NCI-H1694 treated with DMSO at 0.1 percent for 48 hours (cell line): Measurements from ENCODE around the gene RAMP1.
"Not testable (repeated sequence)": the region's sequence is repeated elsewhere in the genome, so short reads cannot be mapped to it uniquely, and the experiment has no call there.

Source experiments
- DNase-seq: peaks from one replicate; lab custom pipeline; 2025; lab: John Stamatoyannopoulos, UW

RAMP1 gene

DNA sequence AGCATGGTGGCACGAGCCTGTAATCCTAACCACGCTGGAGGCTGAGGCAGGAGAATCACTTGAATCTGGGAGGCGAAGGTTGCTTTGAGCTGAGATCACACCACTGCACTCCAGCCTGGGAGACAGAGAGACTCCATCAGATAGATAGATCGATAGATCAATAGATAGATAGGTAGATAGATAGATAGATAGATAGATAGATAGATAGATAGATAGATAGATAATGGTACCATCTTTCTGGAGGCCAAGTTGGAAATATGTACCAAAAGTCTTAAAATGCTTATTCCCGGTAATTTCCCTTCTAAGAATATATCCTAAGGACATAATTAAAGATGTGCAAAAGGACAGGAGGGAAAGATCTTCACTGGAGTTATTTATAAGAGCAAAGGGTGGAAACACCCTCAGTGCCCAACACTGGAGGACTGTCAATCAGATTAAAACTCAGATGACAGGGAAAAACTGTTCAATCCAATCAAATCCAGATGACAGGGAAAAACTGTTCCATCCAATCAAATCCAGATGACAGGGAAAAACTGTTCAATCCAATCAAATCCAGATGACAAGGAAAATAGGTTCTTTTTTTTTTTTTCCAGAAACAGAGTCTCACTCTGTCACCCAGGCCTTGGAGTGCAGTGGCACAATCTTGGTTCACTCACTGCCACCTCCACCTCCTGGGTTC lies 58.4 kb downstream of the RAMP1 start:
- DNase-seq: no peak

DNA sequence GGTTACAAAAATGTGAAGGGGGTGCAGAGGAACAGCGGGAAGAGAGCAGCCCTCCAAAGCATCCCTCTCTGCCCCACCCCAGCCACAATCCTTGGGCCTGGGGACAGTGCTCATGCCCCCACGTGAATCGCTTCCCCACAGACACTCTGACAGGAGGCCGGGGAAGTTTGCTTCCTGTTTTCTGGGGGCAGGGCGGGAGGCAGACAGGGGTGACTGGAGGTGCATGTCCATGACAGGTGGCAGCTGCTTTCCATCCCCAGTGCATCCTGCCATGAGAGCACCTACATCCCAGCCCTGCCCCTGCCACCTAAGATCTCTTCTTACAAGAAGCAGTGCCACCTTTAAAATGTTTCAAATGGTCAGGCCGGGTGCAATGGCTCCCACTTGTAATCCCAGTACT lies 60.2 kb downstream of the RAMP1 start:
- DNase-seq: no peak

DNA sequence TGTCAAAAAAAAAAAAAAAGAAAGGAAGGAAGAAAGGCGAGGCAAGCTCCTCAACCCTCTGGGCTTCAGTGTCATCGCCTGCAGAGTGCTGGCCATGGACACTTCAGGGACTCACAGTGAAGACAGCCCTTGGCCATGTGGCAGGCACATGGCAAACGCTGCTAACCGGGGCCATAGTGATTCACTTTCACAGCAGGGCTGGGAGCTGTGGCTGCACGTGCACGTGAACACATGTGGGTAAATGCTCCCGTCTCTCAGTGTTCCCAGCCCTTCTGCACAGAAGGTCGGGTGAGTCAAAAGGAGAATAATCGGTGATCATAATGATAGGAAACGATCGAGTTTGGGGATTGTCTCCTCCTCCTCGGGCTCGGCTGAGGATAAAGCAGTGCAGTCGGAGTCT lies 61.2 kb downstream of the RAMP1 start:
- DNase-seq: no peak

DNA sequence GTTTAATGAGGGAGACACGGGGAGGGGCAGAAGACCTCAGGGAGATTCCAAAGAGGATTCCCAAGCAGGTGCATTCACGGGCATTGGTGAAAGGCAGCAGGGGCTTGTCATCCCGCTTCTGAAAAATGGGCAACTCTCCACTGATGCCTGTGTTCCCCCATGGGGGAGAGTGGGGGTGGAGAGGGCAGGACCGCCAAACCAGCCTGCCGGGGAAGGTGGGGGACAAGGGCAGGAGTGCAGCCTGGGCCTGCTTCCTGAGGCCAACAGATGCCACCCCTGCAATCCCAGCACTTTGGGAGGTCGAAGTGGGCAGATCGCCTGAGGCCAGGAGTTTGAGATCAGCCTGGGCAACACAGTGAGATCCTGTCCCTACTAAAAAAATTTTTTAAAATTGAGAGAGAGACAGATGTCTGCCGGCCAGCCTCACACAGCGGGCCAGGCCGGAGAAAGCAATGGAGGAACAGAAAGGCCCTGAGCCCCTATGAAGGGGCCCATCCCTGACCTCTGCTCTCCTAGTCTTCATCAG lies 62.6 kb downstream of the RAMP1 start:
- no peak for DNase-seq

DNA sequence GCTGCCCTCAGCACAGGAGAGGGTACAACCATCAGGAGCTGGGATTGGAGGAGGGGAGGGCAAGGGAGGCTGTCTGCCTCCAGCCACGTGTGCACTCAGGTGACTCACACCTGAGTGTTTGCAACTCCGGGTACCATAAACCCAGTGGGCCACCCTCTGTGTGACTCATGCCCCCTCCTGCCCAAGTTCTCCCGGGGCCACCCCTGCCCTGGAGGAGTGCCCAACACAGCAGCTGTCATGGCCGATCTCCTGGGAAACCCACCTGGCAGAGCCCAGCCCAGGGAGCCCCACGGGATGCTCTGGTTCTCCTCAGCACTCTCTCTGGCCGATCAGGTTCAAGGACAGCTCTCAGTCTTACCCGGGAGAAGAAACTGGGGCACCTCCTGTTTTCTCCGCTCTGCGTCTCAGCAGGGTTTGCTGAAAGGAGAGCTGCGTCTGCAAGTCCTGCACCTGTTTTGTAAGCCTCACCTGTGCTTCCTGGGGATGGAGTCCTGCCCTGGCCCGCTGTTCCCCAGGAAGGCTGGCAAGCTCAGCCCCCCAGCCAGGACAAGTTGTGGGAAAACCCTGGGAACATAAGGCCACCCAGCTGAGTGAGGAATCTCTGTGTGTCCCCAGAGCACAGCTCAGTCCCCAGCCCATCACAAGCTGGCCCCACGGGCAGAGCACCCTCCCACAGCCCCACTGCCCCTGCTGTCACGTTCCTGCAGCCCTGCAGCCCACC lies 63.4 kb downstream of the RAMP1 start:
- DNase-seq: no peak

DNA sequence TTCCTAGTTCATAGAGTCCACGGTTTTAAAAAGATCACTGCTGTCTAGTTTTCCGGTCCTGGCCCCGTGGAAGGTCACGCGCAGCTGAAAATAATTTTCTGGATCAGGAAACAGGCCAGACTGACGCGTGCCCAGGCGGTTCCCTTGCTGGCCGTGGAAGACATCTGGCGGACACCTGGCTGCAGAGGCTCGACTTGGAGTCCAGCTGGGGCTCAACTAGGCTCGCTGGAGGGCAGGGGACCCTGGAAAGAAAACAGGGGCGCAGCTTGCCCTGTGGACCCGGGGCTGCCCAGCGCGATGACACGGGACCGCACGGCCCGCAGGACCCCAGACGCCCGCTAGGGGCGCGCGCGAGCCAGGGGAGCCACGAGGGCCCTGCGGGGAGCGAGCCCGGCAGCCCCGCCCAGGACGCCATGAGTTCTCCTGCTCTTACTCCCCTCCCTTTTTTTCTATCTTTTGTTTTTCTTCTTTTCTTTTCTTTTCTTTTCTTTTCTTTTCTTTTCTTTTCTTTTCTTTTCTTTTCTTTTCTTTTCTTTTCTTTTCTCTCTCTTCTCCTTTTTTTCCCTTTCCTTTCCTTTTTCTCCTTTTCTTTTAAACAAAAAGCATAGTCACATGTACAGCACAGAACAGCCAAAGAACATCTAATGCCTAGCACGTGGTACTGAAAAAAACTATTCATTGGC lies 64.2 kb downstream of the RAMP1 start:
- DNase-seq: no peak

DNA sequence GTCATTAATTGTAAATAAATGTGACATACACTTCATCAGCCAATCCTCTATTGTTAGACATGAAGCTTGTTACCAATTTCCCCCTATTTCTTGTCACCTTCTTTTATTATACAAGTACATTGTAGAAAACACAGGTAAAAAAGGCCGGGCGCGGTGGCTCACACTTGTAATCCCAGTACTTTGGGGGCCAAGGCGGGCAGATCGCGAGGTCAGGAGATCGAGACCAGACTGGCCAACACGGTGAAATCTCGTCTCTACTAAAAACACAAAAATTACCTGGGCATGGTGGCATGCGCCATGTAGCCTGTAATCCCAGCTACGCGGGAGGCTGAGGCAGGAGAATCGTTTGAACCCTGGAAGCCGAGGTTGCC lies 64.7 kb downstream of the RAMP1 start:
- no peak for DNase-seq

DNA sequence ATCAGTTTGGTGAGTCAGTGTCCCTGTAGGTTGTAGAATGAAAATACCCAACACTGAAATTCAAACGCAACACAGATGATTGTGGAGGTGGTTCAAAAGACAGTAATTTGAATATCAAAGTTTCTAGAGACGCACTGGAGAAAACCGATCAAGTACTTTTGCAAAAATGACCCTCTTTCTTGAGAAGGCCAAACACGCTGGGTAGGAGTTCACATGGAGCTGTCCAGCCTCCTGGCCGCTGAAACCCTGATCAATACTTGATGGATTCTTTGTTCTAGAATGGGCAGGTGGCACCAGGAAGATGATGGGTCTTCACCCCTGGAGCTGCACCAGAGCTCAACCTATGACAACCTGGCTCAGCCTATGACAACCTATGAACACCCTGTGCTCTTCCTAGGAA lies 67.7 kb downstream of the RAMP1 start:
- DNase-seq: no peak

DNA sequence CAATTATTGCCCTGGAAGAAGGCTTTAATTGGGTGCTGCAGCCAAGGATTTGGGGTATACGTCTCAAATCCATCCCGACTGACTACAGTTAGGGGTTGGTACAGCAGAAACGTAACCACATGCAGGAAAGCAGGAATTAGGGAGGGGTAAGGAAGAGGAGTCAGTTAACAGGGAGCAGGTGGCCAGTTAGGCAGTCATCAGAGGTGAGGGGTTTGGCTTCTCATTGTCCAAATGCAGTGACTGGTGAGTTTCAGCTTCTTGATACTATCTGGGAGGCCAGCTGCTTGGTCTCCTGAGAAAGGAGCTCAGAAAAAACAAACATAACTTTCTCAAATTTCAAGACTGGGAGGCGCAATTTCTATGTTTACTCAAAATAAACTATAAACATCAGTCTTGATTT lies 68.6 kb downstream of the RAMP1 start:
- DNase-seq: no peak

DNA sequence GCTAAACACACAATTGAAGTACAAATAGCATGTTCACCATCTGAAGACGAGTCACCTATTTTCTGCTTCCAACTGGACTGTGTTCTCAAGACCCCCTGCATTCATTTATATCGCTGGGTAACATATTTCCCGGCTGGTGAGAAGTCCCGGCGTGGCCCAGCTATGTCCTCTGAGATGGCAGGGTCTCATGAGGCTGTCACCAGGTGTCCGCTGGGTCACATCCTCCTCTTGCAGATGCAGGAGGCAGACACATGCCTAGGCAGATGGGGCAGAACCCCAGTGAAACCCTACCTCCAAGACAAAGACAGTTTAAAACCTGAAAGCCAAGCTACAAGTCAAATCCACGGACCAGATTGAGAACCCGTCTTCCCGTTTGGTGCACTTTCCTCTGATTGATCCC lies 70.6 kb downstream of the RAMP1 start:
- no peak for DNase-seq

DNA sequence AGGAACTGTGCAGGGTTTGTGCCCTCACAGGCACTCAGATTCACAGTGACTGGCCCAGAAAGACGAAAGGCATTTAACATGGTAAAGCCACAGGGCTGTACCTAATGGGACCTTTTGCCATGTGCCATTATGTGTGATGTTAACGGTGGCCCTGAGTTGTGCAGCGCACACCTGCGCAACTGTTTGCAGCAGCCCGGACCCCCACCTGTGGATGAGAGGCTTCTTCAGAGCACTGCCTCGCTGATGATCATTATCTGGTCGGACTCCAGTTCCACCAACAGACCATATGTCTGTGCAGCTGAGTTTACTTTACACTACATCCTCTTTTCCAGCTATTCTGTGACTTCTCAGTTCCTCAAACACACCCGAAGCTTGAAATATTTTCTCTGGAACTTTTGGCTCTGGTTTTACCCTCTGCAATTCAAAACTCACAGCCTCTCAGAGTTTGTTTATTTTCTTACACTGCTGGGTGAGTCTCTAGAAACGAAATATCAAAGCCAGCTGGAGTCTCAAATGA lies 71.8 kb downstream of the RAMP1 start:
- no peak for DNase-seq

DNA sequence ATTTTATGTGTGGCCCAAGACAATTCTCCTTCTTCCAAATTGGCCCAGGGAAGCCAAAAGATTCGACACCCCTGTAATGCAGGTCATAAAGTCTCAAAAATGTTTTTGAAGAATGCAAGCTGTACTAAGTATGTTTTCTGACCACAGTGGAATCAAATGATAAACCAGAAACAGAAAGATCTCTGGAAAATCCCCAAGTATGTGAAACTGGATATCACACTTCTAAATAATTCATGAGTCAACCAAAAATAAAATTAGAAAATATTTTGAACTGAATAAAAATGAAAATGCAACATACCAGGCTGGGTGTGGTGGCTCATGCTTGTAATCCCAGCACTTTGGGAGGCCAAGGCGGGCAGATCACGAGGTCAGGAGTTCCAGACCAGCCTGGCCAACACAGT lies 73.3 kb downstream of the RAMP1 start:
- no peak for DNase-seq

DNA sequence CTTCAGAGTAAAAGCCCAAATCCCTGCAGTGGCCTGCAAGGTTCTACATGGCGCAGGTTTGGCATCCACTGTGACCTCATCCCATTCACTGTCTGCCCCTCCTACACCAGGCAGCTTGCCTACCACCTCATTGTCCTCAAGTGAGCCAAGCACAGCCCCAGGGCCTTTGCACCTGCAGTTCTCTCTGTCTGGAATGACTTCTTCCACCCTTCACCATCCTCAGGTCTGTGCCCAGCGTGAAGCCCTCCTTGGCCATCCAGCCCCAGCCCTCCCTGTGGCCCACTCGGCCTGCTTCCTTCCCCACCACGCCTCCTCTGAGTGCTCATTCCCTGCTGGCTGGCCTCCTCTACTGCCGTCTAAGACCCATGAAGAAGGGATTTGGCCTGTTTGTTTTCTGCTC lies 74.8 kb downstream of the RAMP1 start:
- no peak for DNase-seq

DNA sequence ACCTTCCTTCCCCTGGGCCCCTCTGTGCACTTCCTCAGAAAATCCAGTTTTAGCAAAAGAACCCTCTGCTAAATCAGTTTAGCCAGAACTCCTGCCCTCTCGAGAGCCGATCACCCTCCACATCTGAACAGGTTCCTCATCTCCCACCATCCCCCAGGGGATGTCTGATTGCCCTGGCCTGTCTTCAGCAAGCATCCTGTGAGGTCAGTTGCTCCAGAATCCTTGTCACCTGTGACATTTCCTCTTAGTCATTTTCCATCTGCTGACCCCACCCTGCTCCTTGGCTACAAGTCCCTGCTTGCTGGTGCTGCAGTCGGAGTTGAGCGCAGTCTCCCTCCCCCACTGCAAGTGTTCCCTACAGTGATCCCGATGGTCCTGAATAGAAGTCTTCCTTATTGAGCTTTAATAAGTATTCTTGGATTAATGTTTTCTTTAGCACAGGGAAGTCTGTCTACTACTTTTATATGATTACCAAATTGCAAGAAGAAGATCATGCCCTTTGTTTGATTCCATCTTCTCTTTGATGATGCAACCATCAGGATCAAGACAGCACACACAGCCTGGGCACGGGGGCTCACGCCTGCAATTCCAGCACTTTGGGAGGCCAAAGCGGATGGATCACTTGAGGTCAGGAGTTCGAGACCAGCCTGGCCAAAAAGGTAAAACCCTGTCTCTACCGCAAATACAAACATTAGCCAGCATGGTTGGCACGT lies 76.5 kb downstream of the RAMP1 start:
- DNase-seq: no peak

DNA sequence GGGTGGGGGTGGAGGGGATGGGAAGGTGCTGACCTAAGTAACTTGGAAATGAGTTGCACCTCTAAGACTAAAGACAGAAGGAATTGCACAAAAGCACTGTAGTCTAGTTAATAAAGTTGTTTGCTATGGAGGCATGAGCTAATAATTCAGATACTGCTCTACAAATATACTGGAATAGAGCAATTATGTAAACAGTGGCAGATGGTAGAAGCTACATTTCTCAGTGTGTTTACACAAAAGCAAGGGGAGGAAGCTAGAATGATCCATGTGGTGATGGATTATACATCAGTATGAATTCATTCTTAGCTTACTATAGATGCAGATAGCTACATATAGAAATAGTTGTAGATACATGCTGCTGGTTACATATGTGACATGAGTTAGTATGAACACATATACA lies 79.8 kb downstream of the RAMP1 start:
- peak; percentile 93 for DNase-seq

DNA sequence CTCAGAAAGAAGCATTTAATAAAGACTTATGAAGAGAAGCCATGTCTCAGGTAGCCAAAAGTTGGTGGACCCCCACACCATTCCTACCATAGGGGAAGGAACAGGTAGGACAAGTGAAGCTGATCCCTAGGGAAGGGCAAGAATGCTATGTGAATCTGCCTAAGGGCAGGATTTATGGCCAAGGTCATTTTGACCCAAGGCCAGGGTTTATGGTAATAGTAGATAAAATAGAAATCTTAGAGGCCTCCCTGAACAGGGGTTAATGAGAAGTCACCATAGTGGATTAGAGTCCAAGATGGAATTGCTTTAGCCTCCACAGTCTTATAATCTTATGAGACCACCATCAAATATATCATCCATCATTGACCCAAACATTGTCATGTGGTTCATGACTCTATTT lies 81.4 kb downstream of the RAMP1 start:
- DNase-seq: no peak

DNA sequence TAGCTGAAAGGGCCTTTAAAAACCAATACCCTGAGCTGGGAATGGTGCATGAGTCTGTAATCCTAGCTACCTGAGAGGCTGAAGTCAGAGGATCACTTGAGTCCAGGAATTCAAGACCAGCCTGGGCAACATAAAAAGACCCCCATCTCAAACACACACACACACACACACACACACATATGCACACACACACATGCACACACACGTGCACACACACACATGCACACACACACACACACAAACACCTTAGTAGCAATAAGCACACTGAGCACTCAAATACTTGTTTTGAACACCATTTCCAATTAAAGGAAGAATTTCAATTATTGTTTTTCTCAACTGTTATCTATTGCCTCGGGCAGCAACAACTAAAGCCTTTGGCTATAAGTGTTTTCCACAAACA lies 81.8 kb downstream of the RAMP1 start:
- DNase-seq: no peak

DNA sequence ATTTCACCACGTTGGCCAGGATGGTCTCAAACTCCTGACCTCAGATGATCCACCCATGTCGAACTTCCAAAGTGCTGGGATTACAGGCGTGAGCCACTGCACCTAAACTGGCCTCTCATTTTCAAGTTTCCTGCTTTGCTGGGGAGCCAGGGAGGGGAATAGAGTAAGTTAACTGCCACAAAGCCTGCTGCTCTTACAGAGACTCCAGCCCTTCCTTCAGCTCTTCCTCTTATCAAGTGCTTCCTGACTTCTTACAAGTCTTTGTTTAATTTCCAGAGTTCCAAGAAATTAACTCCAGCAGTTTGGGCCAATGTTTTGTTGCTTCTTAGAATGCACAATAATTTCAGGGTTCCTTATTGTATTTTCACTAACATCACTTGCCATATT lies 83.1 kb downstream of the RAMP1 start:
- no peak for DNase-seq

DNA sequence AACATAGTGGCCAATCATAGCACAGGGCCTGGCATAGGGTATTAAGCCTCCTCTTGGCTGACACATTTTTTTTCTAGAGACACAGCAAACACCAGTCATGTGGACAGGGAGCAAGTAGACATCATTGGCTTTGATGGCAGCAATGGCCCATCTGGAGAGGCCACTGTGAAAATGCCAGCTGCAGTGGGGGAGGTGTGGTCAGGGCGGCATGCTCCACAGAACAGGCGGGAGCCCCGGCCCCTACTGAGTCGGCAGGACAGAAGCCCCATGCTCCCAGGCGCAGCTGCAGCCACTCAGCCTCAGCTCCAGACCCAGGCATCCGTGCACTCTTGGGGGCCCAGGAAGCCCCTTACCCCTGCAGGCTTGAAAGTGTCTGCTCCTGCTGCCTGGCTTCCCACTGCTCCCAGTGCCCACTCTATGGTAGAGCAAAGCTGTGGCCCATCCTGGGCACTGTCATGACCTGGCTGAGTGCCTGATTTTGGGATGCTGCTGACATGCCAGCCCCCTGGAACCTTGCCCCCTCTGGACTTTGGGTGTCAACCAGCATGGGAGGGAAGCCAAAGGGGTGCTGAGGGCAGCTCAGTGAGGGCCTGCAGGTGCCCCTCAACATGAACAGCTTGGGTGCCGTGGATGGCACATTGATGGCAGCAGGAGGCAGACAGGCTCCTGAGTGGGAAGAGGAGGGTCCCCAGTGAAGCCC lies 84.1 kb downstream of the RAMP1 start:
- no peak for DNase-seq

DNA sequence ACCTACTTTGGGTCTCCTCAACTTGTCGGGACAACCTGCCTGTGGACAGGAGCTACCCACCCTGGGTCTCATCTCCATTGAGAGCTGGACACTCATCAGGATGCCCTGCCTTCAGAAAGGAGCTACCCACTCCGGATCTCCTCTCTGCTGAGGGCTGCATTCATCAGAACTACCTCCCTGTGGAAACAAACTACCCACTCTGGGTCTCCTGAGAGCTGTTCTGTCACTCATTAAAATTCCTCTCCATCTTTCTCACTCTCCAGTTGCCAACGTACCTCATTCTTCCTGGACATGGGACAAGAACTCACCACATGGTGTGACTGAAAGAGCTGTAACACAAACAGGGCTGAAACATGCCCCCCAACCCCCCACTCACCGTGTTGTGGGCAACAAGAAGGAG lies 84.9 kb downstream of the RAMP1 start:
- no peak for DNase-seq

DNA sequence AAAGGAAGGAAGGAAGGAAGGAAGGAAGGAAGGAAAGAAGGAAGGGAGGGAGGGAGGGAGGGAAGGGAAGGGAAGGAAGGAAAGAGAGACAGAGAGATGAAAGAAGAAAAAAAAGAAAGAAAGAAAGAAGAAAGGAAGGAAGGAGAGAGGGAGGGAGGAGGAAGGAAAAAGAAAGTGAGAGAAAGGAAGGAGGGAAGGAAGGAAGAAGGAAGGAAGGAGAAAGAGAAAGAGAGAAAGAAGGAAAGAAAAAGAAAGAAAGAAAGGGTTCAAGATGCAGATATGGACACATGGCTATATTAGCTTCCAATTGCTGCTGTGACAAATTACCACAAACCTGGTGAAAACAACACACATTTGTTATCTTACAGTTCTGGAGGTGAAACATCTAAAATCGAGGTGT lies 87.0 kb downstream of the RAMP1 start:
- DNase-seq: no peak

DNA sequence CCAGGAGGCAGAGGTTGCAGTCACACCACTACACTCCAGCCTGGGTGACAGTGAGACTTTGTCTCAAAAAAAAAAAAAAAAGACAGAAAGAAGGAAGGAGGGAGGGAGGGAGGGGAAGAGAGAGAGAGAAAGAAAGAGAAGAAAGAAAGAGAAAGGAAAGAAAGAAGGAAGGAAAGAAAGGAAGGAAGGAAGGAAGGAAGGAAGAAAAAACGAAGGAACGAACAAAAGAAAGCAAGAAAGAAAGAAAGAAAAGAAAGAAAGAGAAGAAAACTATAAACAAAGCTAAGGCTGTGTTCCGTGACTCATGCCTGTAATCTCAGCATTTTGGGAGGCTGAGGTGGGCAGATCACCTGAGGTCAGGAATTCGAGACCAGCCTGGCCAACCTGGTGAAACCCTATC lies 91.9 kb downstream of the RAMP1 start:
- not testable (repeated sequence) for DNase-seq
